ENCODE measurements around the gene ZNF415. TPM values are rescaled to one million over a fixed set of nuclear protein-coding genes. Genes with fewer than 3 reads are reported as not detected.

Gene ZNF415
- total and polyA plus RNA-seq, 9 of the 15 experiments (the other 6 are each of a cell fraction or from before 2014, with no cell fraction given): 0.06 to 0.82 (median 0.14) TPM; not detected in 2

DNA sequence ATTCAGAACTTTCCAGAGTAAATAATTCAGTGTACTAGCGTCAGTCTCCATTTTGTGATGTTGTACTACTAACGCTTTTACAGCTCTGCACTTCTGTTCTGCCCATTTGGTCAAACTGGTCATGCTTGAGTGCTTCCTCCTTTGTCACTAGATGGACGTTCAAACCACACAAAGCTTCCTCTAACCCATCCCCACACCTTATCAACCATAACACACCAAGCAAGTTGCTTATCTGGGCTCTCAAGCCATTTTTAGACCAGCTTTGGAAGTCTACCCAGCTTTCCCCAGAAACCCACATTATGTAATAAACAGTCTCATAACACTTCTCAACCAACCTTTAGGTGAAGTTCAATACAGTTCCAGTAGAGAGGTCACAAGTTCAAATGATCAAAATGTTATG lies 28.4 kb upstream of the ZNF415 start (continued):
- TF ChIP-seq, protein P1, sequence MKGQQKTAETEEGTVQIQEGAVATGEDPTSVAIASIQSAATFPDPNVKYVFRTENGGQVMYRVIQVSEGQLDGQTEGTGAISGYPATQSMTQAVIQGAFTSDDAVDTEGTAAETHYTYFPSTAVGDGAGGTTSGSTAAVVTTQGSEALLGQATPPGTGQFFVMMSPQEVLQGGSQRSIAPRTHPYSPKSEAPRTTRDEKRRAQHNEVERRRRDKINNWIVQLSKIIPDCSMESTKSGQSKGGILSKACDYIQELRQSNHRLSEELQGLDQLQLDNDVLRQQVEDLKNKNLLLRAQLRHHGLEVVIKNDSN (CRISPR knock-in tag; IDR thresholded peaks at IDR 0.05): no peak
- TF ChIP-seq ZNF224 (CRISPR knock-in tag; IDR thresholded peaks at IDR 0.05) (no peak), ZNF239 (CRISPR knock-in tag; IDR thresholded peaks at IDR 0.05) (no peak), NFE2 (IDR thresholded peaks at IDR 0.05; ENCODE audit: low read depth) (peak; percentile 12; the same call in 1 of the 2 replicates), PHF21A (IDR thresholded peaks at IDR 0.05; ENCODE audit: borderline replicate concordance, low read depth) (no peak), KLF10 (CRISPR knock-in tag; IDR thresholded peaks at IDR 0.05) (no peak), BMI1 (IDR thresholded peaks at IDR 0.05; ENCODE audit: low read length) (no peak), RUNX1 (IDR thresholded peaks at IDR 0.05; ENCODE audit: low read depth) (no peak), ESRRA (IDR thresholded peaks at IDR 0.05; ENCODE audit: borderline replicate concordance, low read depth) (peak; percentile 82; the same call in 1 of the 2 replicates), PHF8 (IDR thresholded peaks at IDR 0.05; ENCODE audit: borderline replicate concordance, low read length) (no peak), ZNF76 (CRISPR knock-in tag; IDR thresholded peaks at IDR 0.05; ENCODE audit: borderline replicate concordance) (no peak), SETDB1 (IDR thresholded peaks at IDR 0.05; ENCODE audit: low read length) (no peak), ZNF282 (CRISPR knock-in tag; IDR thresholded peaks at IDR 0.05) (no peak), U2AF2 (optimal IDR thresholded peaks at IDR 0.05; ENCODE audit: low read depth, low read length) (no peak), SPI1 (IDR thresholded peaks at IDR 0.05; ENCODE audit: borderline replicate concordance, low read depth, low read length) (no peak), HDAC8 (tag; IDR thresholded peaks at IDR 0.05) (no peak), SMARCE1 (IDR thresholded peaks at IDR 0.05) (peak; percentile 95), ARHGAP35 (IDR thresholded peaks at IDR 0.05; ENCODE audit: partially characterized antibody) (no peak), ZNF140 (CRISPR knock-in tag; IDR thresholded peaks at IDR 0.05) (no peak), ZFPM2 (CRISPR knock-in tag; IDR thresholded peaks at IDR 0.05) (no peak), ZNF584 (CRISPR knock-in tag; IDR thresholded peaks at IDR 0.05; ENCODE audit: low read depth) (peak; percentile 53; the same call in 1 of the 2 replicates), HDAC3 (IDR thresholded peaks at IDR 0.05; ENCODE audit: borderline replicate concordance, partially characterized antibody) (peak; percentile 96), MTA1 (IDR thresholded peaks at IDR 0.05; ENCODE audit: borderline replicate concordance) (peak; percentile 75; the same call in 1 of the 2 replicates), CAMTA2 (CRISPR knock-in tag; conservative IDR thresholded peaks at IDR 0.05) (no peak)
- TF ChIP-seq, protein P2, sequence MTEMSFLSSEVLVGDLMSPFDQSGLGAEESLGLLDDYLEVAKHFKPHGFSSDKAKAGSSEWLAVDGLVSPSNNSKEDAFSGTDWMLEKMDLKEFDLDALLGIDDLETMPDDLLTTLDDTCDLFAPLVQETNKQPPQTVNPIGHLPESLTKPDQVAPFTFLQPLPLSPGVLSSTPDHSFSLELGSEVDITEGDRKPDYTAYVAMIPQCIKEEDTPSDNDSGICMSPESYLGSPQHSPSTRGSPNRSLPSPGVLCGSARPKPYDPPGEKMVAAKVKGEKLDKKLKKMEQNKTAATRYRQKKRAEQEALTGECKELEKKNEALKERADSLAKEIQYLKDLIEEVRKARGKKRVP (CRISPR knock-in tag; IDR thresholded peaks at IDR 0.05): no peak
- TF ChIP-seq, protein P3, sequence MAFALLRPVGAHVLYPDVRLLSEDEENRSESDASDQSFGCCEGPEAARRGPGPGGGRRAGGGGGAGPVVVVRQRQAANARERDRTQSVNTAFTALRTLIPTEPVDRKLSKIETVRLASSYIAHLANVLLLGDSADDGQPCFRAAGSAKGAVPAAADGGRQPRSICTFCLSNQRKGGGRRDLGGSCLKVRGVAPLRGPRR (CRISPR knock-in tag; IDR thresholded peaks at IDR 0.05): no peak
- TF ChIP-seq, protein P4, sequence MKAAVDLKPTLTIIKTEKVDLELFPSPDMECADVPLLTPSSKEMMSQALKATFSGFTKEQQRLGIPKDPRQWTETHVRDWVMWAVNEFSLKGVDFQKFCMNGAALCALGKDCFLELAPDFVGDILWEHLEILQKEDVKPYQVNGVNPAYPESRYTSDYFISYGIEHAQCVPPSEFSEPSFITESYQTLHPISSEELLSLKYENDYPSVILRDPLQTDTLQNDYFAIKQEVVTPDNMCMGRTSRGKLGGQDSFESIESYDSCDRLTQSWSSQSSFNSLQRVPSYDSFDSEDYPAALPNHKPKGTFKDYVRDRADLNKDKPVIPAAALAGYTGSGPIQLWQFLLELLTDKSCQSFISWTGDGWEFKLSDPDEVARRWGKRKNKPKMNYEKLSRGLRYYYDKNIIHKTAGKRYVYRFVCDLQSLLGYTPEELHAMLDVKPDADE (conservative IDR thresholded peaks at IDR 0.05; ENCODE audit: control insufficient read depth, low read depth, low read length): no peak

Data from K562 (cell line).